K562 (cell line): ENCODE data around the gene ALG6. TPM values are rescaled to one million over a fixed set of nuclear protein-coding genes. Genes with fewer than 3 reads are reported as not detected.

Experiments used
- ATAC-seq: fragments of 200-7000 bp; cut with Tn5 transposase; 3 replicates; pipeline ENCODE4 v1.9.1; 2020; ENCODE audit warnings: moderate library complexity
- BruUV-seq: library from RNA; stranded (reverse); fragments of 400-500 nt; replicated peaks from 2 replicates; lab custom pipeline; 2021; lab: Mats Ljungman, UMichigan
- CTCF ChIA-PET: fragments of 300-600 bp; formaldehyde crosslinking; extraction: SDS; loops from one replicate; lab custom pipeline; 2021; ENCODE audit warnings: low intra/inter-chr PET ratio; lab: Yijun Ruan, JAX
- POLR2A ChIA-PET: fragments of 300-600, 350-650 bp; sonication (Branson Sonifier 250); formaldehyde crosslinking; extraction: SDS; loops from one replicate; lab custom pipeline; 2021; ENCODE audit warnings: antibody characterized with exemption, inconsistent platforms; lab: Yijun Ruan, JAX
- DNase-seq, 4 experiments: peaks; one replicate each; pipeline versions ENCODE4 v3.0.0 to v3.0.0-alpha.2; 2011 to 2018; ENCODE audit warnings: low spot score in 3 of 4, mixed read lengths in 3 of 4; ENCODE audit errors: extremely low read depth in 1 of 4
- FAIRE-seq: peaks from 2 replicates; lab custom pipeline; 2011; peaks lifted over from hg19 to GRCh38; lab: Jason Lieb, UNC
- H2AFZ ChIP-seq: 2 replicates; pipeline ENCODE4 v1.6.0; 2011; ENCODE audit warnings: low read depth, low read length, control low read depth, inconsistent platforms
- H3K27ac ChIP-seq: fragments of 200-600 bp; 3 replicates; pipeline ENCODE4 v1.8.0; 2011; ENCODE audit warnings: low read depth, mild to moderate bottlenecking, control low read depth, inconsistent platforms, low read length, moderate library complexity, mixed read lengths; ENCODE audit errors: extremely low read depth
- H3K27me3 ChIP-seq, 2 experiments: fragments of 300-600 bp in 1 of 2; 2 replicates in 1 of 2; 3 replicates in 1 of 2; pipeline versions ENCODE4 v1.6.0 to v1.8.0; 2011; ENCODE audit warnings: inconsistent platforms in 2 of 2, low read length in 2 of 2, mild to moderate bottlenecking in 1 of 2, mixed read lengths in 1 of 2, moderate library complexity in 1 of 2; ENCODE audit not compliant: control insufficient read depth in 2 of 2, insufficient read depth in 2 of 2
- H3K36me3 ChIP-seq: fragments of 300-600 bp; 3 replicates; pipeline ENCODE4 v1.8.0; 2011; ENCODE audit warnings: mild to moderate bottlenecking, low read length, inconsistent platforms; ENCODE audit not compliant: control insufficient read depth, insufficient read depth
- H3K4me1 ChIP-seq, 2 experiments: fragments of 200-600 bp in 1 of 2; replicated peaks in 1 of 2; 2 replicates in 1 of 2; 3 replicates in 1 of 2; pipeline versions ENCODE4 v1.5.1 to v1.8.0; 2011; ENCODE audit warnings: inconsistent platforms in 2 of 2, low read length in 2 of 2, mild to moderate bottlenecking in 1 of 2, mixed read lengths in 1 of 2, moderate library complexity in 1 of 2; ENCODE audit not compliant: control insufficient read depth in 2 of 2, insufficient read depth in 2 of 2
- H3K4me2 ChIP-seq: 2 replicates; pipeline ENCODE4 v1.6.1; 2011; ENCODE audit warnings: low read length, control low read depth, inconsistent platforms, mixed read lengths; ENCODE audit not compliant: insufficient read depth
- H3K4me3 ChIP-seq: fragments of 200-600 bp; sonication (generic), shearing (Covaris generic); 2 replicates; pipeline ENCODE4 v1.5.1; 2016; ENCODE audit warnings: control low read depth, inconsistent platforms
- H3K79me2 ChIP-seq: fragments of 200-600 bp; 3 replicates; pipeline ENCODE4 v1.8.0; 2011; ENCODE audit warnings: low read length, inconsistent platforms; ENCODE audit not compliant: control insufficient read depth, insufficient read depth
- H3K9ac ChIP-seq, 2 experiments: 2 replicates each; pipeline versions ENCODE4 v1.6.0 to v1.6.1; 2011; ENCODE audit warnings: low read depth in 2 of 2, low read length in 2 of 2, control low read depth in 1 of 2, inconsistent platforms in 1 of 2, mild to moderate bottlenecking in 1 of 2, mixed read lengths in 1 of 2; ENCODE audit not compliant: insufficient read depth in 1 of 2
- H3K9me1 ChIP-seq: one replicate; pipeline ENCODE4 v1.6.0; 2011; ENCODE audit warnings: inconsistent platforms, mild to moderate bottlenecking, low read length, moderate library complexity; ENCODE audit not compliant: control insufficient read depth, insufficient read depth
- H3K9me3 ChIP-seq: replicated peaks from 2 replicates; pipeline ENCODE4 v1.5.1; 2011; ENCODE audit warnings: low read depth, low read length, inconsistent platforms; ENCODE audit not compliant: control insufficient read depth, insufficient read depth
- H4K20me1 ChIP-seq: replicated peaks from 2 replicates; pipeline ENCODE4 v1.6.1; 2011; ENCODE audit warnings: low read length, inconsistent platforms, mixed read lengths; ENCODE audit not compliant: control insufficient read depth, insufficient read depth
- UBTF ChIP-seq, 2 experiments: IDR thresholded peaks; 2 replicates each; pipeline ENCODE4 v1.6.1; 2012; ENCODE audit warnings: improper control_type of control experiment in 2 of 2, low read depth in 2 of 2, low read length in 2 of 2, borderline replicate concordance in 1 of 2
- ZNF507 ChIP-seq: conservative IDR thresholded peaks from 2 replicates; pipeline ENCODE4 v1.6.1; 2017; ENCODE audit warnings: missing genetic modification characterization, missing compliant biosample characterization
- WGBS: fragments of 100-300 bp; shearing (Covaris generic); methylation state at CpG from one replicate; pipeline ENCODE4 v1.1.6; 2016; ENCODE audit warnings: low coverage, mixed read lengths; ENCODE audit not compliant: insufficient coverage; ENCODE audit errors: missing lambda C conversion rate; 5-methylcytosine and 5-hydroxymethylcytosine counted together
- in situ Hi-C: fragments of 300-500 bp; cut with MboI; formaldehyde crosslinking; loops from 4 replicates; pipeline ENCODE4 v1.15.0; 2018; ENCODE audit warnings: inconsistent platforms, mixed read lengths
- intact Hi-C: fragments of 100-400 bp; cut with micrococcal nuclease; formaldehyde crosslinking; loops from 2 replicates; pipeline ENCODE4 v1.14.2; 2022
- polyA plus RNA-seq, 8 experiments: library from polyadenylated mRNA; depleted of rRNA in 4 of 8; stranded (reverse) in 5 of 8; unstranded in 3 of 8; fragments of >200 nt; fragmentation: Nextera tagmentation in 2 of 8; fragmentation: Illumina TruSeq in 1 of 8; extraction: Ambion mirVana in 2 of 8; extraction: Trizol in 1 of 8; gene quantifications; 2 replicates each; pipeline versions ENCODE4 v1.2.1 to v1.2.3, GENCODE V29; 2011 to 2014; ENCODE audit warnings: inconsistent platforms in 1 of 8, missing spikeins in 1 of 8
- total RNA-seq, 7 experiments: library from RNA; depleted of rRNA in 6 of 7; stranded (reverse); fragments of >200 nt in 6 of 7; fragmentation: Illumina TruSeq in 2 of 7; extraction: Trizol in 2 of 7; gene quantifications; 2 replicates each; pipeline versions ENCODE4 v1.2.1 to v1.2.3, GENCODE V29; 2011 to 2021; ENCODE audit warnings: low replicate concordance in 1 of 7

The ALG6 gene
- total and polyA plus RNA-seq, 9 of the 15 experiments (the other 6 are each of a cell fraction or from before 2014, with no cell fraction given): 14.6 to 35.7 (median 23.3) TPM

DNA sequence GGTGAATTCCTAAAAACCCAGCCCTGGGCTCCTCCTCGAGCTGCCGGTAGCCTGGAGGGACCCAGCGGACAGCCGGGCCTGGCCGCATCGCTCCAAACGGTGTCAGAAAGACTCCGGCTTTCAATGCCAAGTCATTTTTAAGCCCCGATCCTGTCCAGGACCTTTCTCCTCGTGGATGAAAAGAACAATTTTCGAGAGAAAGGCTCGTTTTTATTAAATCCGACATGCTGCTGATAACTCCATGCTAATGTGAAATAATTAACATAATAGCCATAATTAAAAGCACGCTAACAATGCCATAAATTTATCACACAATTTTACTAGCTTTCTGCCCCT lies 49.6 kb upstream of the ALG6 start:
- WGBS: 16% methylated on average over 14 of the region's 14 CpGs
- in situ Hi-C loops: loop anchor here (5.0 kb wide), 1 partner anchor 125 kb away; no protein-coding TSS in a partner anchor
- no TSS peak for BruUV-seq

More for the DNA sequence above, 49.6 kb upstream of the ALG6 start:
- Histone ChIP-seq H3K9me1 (no peaks in the 10 kb centered on the region), H3K27ac (no peak overlapping the region), H3K4me2 (peak overlapping the region; percentile 48), H3K27me3 (peaks cover 0 to 5% of the 10 kb centered on the region in 2 experiments; a peak in 2 of 5 replicates), H3K36me3 (no peaks in the 10 kb centered on the region), H3K9me3 (no peaks in the 10 kb centered on the region), H3K4me1 (peaks cover 4 to 26% of the 10 kb centered on the region in 2 experiments; a peak in 4 of 5 replicates), H3K9ac (peak overlapping the region; percentile 16 to 82; a peak in 3 of 4 replicates), H2AFZ (peak overlapping the region; percentile 77), H4K20me1 (no peaks in the 10 kb centered on the region), H3K4me3 (peak overlapping the region; percentile 44), H3K79me2 (no peaks in the 10 kb centered on the region)
- DNase-seq (no peak), ATAC-seq (no peak), FAIRE-seq (no peak)
- CTCF ChIA-PET: interaction anchor here (0.9 to 2.0 kb wide), 2 partner anchors 124 to 219 kb away, joined by 3 to 8 read pairs; no protein-coding TSS in a partner anchor
- POLR2A ChIA-PET: no interaction called here
- intact Hi-C loops: loop anchor here (1.0 to 5.0 kb wide), 2 partner anchors 124 to 220 kb away; no protein-coding TSS in a partner anchor
- TF ChIP-seq ZNF507 (tag): no peak
- 0 out of 4 replicates have a peak, but pooled peaks of 1 of the 2 experiments have one; percentile 8 for TF ChIP-seq UBTF (IDR thresholded peaks at IDR 0.05; ENCODE audit: borderline replicate concordance in 1 of 2, low read depth in 2 of 2, low read length in 2 of 2)
